Measurements from ENCODE around the gene GPX8. TPM values are rescaled to one million over a fixed set of nuclear protein-coding genes. Genes with fewer than 3 reads are reported as not detected.

The GPX8 gene
- total RNA-seq, 5 donors from 2014 or later (not counting 1 experiment from before 2014, with no cell fraction given), result 0.20 TPM; not detected in 4

- Histone ChIP-seq H3K4me1 (ENCODE audit: control insufficient read depth in 1 of 2, extremely low read depth in 1 of 2, insufficient read depth in 2 of 2, low read length in 2 of 2) (no peaks in the 10 kb centered on the region), H3K27me3 (replicated peaks in 1 of 2; ENCODE audit: control insufficient read depth in 2 of 2, extremely low read depth in 1 of 2, insufficient read depth in 2 of 2, low read length in 1 of 2) (peaks cover 0 to 14% of the 10 kb centered on the region in 2 experiments), H3K36me3 (ENCODE audit: control insufficient read depth in 2 of 2, extremely low read depth in 1 of 2, insufficient read depth in 1 of 2, low read length in 1 of 2) (no peaks in the 10 kb centered on the region), H3K9me3 (no peaks in the 10 kb centered on the region), H3K27ac (ENCODE audit: low read length) (no peak overlapping the region), H3K4me3 (ENCODE audit: control insufficient read depth in 1 of 2, extremely low read depth in 1 of 2, low read length in 1 of 2) (no peak overlapping the region)
- H3K4me1 Mint-ChIP-seq, result no peaks in the 10 kb centered on the region
- ATAC-seq (replicated peaks in 1 of 4) (no peak), DNase-seq (no peak)
- H3K27ac Mint-ChIP-seq, result no peak overlapping the region
- ChIA-PET POLR2A (no interaction called here), CTCF (no interaction called here)
- no peaks in the 10 kb centered on the region for H3K9me3 Mint-ChIP-seq
- no peaks in the 10 kb centered on the region for H3K36me3 Mint-ChIP-seq
- peaks cover 9 to 10% of the 10 kb centered on the region in 2 donors for H3K27me3 Mint-ChIP-seq
- H3K4me3 Mint-ChIP-seq, result no peak overlapping the region
- no CpG with 5 or more reads among the region's 2 CpGs for WGBS (ENCODE audit: insufficient coverage)
Measured at GRCh38 chr5:55211184-55211874, 51.4 kb downstream of the GPX8 start.

Other genes with a start within 250 kb of the GPX8 start
- gene ESM1, start 174.6 kb upstream of the GPX8 start, total RNA-seq, result under 1 TPM in 3 of 5 donors, not detected in 2; 0.40 to 0.63 (median 0.43) TPM
- 10 to 100 TPM in 4 of 5 donors, 1 to 10 TPM in 1; 5.4 to 38.8 (median 31.0) TPM for gene GZMK, start 135.9 kb upstream of the GPX8 start, total RNA-seq
- 10 to 100 TPM in 4 of 5 donors, 1 to 10 TPM in 1; 9.9 to 86.0 (median 37.2) TPM for gene GZMA, start 57.5 kb upstream of the GPX8 start, total RNA-seq
- gene CDC20B, start 13.0 kb downstream of the GPX8 start, total RNA-seq, result not detected
- not detected for gene MCIDAS, start 67.1 kb downstream of the GPX8 start, total RNA-seq
- under 1 TPM in 1 of 5 donors, not detected in 4; 0.20 TPM for gene CCNO, start 73.4 kb downstream of the GPX8 start, total RNA-seq
- gene DHX29, start 147.5 kb downstream of the GPX8 start, total RNA-seq, result 10 to 100 TPM; 12.4 to 19.2 (median 15.4) TPM
- 10 to 100 TPM; 60.2 to 75.1 (median 62.0) TPM for gene MTREX, start 147.8 kb downstream of the GPX8 start, total RNA-seq